HL-60 (cell line): ENCODE results near the gene PGS1.

ENCODE experiments used
- CTCF ChIP-seq: IDR thresholded peaks from one replicate; pipeline ENCODE4 v1.5.1; 2011; ENCODE audit warnings: low read length, control low read depth, inconsistent platforms; ENCODE audit not compliant: insufficient read depth
- GABPA ChIP-seq: IDR thresholded peaks from 2 replicates; pipeline ENCODE4 v1.6.1; 2012; ENCODE audit warnings: low read depth
- POLR2AphosphoS5 ChIP-seq: IDR thresholded peaks from 2 replicates; pipeline ENCODE4 v1.6.1; 2012; ENCODE audit warnings: low read depth
- REST ChIP-seq: IDR thresholded peaks from 2 replicates; pipeline ENCODE4 v1.6.1; 2012; ENCODE audit warnings: low read depth; ENCODE audit not compliant: insufficient replicate concordance
- SPI1 ChIP-seq: IDR thresholded peaks from 2 replicates; pipeline ENCODE4 v1.6.1; 2012; ENCODE audit warnings: low read depth, mild to moderate bottlenecking, borderline replicate concordance

- TF ChIP-seq CTCF (no peak), POLR2AphosphoS5 (no peak; the same call in 1 of the 2 replicates), SPI1 (no peak), REST (no peak), GABPA (no peak)
Measured at GRCh38 chr17:78426293-78426879, 47.9 kb downstream of the PGS1 start.
